ENCODE measurements around the gene IP6K2.

Gene IP6K2

DNA sequence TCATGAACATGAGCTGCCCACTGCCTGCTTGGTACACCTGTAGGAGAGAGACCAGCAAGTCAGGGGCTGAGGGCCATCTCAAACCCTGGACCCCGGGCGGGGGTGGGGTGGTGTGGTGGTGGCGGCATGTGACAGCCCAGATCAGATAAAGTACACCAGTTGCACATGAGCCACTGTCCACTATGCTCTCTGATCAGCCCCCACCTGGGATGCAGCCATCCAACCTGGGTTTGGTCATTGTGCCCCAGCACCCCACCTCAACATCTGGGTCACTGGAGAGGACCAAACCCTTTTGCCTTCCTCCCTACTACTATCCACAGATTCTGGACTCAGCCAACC, 28.3 kb downstream of the IP6K2 start:
- no peak for DNase-seq (ENCODE audit: low read depth in 2 of 2)

DNA sequence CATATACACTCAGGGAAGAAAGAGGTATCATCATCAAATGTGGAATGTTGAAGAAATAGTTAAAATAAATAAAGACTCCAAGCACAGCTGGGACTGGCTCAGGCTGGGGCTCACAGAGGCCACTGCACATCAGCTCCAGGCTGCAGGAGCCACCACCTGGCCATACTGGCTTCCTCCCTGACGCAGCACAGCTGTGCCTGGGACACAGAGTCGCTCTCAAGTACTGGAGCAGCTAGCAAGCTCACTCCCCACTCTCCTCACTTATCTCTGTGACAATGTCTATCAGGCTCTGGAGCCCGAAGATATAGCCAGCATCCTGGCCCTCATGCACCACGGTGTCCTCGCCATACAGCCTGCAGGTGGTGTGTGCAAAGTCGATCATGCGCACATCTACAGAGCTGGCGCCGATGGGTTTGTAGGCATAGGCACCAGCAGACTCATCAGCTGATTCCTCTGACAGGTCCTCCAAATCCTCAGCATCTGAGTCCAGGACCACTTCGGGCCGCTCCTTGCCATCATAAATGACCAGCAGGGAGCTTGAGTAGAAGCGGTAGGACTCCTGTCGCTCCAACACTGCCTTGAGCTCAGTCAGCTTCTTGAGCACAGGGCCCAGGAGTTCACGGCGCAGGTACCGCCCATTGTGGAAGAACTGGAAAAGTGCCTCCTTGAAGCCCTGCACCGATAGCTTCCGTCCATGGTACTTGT, 28.8 kb downstream of the IP6K2 start:
- DNase-seq (ENCODE audit: low read depth in 2 of 2): no peak

DNA sequence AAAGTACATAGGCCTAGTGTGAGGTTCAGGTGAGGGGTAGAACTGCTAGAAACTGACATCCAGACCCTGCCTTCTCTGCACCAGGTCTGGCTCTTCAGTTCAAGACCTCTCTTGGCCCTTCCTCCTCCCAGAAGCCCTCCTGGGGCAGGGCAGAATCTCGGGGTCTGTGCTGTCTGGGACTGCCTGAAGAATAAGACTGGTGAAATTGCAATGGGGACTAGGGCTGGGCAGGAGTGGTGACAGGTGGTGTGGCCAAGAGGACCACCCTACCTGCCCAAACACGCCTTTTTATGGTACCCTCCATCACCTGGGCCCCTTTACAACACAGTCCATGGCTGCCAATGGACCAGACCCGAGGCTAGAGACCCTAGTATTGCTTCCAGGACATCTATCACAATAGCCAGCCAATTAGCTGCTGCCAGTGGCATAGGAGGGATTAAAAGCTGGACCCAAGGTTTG, 29.8 kb downstream of the IP6K2 start:
- DNase-seq (ENCODE audit: low read depth in 2 of 2): no peak

DNA sequence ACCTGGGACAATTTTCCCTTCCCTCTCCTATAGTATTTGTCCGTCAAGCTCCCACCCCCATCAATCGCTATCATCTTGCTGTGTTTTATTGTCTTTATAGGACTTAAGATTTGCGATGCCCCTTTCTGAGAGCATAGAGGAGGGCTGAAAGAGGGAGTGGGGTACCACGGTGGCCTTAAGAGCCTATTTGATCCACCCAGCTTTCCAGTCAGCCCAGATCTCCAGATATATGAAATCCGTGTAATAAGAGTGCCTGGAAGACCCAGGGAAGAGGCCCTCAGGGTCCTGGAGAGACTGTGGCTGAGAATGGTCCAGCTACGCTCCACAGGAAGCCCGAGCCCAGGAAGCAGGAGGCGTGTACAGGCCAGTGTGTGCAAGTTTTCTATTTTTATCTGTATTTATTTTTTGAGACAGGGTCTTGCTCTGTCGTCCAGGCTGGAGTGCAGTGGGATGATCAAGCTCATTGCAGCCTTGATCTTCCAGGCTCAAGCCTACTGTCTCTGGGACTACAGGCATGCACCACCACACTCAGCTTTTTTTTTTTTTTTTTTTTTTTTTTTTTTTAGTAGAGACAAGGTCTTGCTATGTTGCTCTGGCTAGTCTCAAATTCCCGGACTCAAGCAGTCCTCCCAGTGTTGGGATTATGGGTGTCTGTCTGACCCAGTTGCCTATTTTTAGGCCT, 30.3 kb downstream of the IP6K2 start:
- no peak for DNase-seq (ENCODE audit: low read depth in 2 of 2)

DNA sequence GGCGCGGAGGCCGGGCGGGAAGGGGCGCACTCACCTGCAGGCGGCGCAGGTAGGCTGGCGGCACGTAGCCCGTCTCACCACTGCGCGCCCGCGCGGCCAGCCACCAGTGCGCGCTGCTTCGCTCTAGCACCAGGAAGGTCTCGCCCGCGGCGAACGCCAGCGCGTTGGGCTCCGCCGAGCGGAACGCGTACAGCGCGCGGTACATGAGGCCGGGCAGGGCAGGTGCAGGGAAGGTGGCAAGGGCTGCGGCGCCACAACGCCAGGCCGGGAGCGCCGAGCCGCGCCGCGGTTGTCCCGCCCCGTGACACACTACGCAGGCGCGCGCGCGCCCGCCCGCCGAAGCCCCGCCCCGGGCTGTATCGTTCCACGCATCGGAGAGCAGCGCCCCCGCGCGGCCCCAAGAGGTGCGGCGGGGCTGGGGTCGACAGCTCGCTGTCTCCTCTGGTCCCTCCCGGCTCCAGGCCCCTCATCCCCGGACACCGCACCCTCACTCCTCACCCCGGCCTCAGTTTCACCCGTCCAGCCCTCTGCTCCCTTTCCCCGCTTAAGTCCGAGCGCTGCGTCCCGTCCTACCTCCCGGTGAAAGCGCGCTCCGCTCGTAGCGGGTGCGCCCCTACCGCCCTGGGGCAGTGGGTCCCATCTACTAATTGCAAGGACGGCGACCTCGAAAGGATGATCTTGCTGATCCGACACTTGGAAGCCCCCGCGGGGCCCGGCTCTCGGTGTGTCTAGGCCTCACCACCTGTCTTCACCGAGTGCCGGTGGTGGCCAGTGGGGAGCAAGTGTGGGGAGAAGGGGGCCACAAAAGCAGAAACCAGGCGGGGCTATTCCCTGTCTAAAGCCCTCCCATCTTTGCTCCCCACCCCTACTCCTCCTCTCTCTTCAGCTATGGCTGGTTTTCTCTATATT, 31.2 kb downstream of the IP6K2 start, which contains the start of gene NCKIPSD:
Gene NCKIPSD (minus strand): TSS at position 313 of the 909 bp plus-strand sequence. CDS start 108 bp downstream, at position 205.
- DNase-seq (ENCODE audit: low read depth in 2 of 2): peak; percentile 77 to 84

DNA sequence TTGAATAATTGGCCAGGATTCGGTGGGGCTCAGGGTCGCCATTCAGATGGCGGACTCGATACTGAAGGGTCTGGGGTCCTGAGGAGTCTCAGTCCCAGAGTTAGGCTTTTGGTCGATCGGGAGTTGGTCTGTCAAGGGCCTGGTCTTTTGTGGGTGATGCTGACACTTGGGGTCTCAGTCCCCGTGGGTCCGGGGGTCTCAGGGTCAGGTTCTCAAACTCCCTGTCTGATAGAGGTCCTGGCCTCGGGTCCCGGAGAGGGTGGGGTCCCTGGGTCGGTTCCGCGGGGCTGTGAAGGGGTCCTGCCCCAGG, 31.8 kb downstream of the IP6K2 start:
- no peak for DNase-seq (ENCODE audit: low read depth in 2 of 2)

DNA sequence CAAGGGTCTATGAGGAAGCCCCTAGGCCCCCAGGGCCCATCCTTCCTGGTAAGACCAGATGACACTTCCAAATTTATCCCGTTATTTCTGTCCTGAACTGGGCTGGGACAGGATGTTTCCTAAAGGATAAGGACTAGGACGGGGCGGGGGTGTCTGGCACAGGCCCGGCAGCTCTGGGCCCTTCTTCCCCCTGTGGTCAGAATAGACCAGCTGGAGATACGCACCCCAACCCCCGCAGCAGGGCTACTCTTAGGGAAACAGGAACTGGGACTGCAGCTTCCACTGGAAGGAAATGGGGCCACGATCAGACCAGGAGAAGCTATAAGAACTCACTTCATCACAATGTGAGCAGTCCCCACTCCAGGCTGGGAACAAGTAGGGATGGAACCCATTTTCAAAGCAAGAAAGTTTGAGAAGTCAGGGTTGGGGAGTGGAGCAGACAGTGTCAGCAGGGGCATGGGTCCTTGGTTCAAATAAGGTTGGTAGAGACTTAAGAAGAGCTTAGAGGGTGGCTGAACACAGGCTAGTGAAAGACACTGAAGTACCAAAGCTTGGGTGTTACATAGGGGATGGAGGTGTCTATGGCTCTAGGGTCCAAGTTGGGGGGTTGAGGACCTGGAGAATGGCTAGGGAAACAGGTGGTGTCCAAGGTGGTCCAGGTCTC, 32.4 kb downstream of the IP6K2 start:
- no peak for DNase-seq (ENCODE audit: low read depth in 2 of 2)

DNA sequence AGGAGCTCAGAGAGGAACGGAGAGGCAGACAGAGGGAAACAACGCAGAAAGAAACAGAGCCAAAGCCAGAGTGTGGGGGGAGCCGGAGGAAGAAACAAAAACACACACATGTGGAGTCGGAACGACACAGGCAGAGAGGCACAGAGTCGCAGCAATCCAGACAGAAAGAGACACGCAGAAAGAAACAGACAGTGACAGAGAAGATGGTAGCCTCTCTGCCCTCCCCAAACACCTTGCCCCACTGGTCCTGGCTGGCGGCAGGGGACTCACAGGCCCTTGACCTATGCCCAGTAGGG, 33.0 kb downstream of the IP6K2 start:
- DNase-seq (ENCODE audit: low read depth in 2 of 2): no peak

DNA sequence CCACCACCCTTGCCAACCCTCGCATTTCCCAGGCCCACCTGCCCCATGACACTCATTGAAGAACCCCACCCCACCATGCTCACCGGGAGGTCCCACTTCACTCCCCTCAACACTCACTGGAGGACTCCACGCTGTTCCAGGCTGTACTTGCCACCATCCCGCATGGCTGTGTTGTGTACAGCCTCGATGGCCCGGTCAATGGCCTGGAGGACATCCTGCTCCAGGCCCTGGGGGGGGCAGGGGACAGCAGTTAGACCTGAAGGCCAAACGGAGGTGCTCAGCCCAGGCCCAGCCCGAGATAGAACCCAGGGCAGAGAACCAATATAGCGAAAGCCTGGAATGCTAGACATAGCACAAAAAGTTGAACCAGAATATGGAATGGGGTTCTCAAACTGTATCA, 34.2 kb downstream of the IP6K2 start:
- no peak for DNase-seq (ENCODE audit: low read depth in 2 of 2)

DNA sequence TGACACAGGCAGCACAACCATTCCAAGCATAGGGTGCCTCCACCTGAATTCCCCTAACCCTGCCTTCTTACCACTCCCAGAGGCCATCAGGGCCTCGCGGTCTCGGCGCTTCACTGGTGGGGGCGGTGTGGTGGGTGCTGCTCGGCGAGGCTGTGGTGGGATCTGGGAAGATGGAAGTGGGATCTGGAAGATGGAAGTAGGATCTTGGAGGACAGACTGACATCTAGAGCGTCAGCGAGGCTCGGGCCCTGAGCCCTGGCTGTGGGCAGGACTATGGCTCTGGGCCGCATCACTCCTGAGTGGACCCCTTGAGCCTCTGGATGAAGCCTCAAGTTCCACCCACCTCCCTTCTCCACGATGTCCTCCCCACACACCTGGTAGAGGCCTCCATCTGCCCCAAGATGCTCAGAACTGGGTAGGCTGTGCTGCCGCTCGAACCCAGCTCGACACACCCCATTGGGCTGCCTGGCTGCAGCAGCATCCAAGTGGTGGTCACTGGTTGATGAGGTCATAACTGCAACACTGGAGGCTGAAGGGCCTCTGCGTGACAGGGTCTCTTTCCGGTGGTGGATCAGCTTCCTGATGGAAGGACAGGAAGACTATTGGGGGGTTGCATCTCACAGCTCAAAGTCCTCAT, 34.9 kb downstream of the IP6K2 start:
- no peak for DNase-seq (ENCODE audit: low read depth in 2 of 2)

DNA sequence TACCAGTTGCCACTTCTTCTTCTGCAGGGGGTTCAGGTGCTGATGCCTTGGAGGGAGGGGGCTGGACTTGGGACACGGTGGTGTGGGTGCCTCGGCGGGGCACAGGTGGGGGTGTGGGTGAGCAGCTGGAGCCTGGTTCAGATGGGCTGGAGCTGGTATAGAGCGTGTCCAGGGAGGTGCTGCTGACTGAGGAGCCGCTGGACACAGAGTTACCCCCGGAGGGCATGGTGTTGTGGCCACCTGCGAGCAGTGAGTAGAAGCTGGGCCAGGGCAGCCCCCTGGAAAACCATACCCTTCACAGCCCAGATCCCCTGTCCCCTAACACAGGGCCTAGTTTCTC, 35.5 kb downstream of the IP6K2 start:
- no peak for DNase-seq (ENCODE audit: low read depth in 2 of 2)

DNA sequence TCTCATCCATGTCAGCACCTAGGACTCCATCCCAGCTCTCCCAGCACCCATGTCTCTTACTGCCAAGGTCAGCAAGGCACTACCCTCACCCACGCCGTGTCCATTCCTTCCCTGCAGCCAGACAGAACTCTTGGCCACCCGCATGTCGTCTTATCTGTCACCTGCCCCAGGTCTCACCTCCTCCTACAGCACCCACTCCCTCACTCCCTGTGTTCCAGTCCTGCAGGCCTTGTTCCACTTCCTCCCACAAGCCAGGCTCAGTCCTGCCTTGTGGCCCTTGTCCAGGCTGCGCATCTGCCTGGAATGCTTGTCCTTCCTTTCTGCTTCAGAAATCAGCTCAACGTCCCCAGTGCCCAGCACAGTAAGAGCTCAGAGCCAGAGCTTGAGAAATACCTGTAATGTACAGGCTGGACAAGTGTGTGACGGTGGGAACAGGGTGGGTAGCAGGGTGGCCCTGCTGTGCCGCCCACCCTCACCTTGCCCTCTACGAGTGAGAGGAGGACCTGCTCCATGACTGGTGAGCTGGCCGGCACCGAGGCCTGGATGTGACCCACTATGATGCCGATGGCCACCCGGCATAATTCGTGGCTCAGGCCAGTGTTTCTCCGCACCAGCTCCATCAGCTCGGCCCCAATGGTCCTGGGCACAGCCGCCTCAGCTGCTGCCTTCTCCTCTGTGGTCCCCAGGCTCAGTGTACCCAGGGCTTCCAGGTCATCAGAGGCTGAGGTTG, 36.0 kb downstream of the IP6K2 start:
- no peak for DNase-seq (ENCODE audit: low read depth in 2 of 2)

DNA sequence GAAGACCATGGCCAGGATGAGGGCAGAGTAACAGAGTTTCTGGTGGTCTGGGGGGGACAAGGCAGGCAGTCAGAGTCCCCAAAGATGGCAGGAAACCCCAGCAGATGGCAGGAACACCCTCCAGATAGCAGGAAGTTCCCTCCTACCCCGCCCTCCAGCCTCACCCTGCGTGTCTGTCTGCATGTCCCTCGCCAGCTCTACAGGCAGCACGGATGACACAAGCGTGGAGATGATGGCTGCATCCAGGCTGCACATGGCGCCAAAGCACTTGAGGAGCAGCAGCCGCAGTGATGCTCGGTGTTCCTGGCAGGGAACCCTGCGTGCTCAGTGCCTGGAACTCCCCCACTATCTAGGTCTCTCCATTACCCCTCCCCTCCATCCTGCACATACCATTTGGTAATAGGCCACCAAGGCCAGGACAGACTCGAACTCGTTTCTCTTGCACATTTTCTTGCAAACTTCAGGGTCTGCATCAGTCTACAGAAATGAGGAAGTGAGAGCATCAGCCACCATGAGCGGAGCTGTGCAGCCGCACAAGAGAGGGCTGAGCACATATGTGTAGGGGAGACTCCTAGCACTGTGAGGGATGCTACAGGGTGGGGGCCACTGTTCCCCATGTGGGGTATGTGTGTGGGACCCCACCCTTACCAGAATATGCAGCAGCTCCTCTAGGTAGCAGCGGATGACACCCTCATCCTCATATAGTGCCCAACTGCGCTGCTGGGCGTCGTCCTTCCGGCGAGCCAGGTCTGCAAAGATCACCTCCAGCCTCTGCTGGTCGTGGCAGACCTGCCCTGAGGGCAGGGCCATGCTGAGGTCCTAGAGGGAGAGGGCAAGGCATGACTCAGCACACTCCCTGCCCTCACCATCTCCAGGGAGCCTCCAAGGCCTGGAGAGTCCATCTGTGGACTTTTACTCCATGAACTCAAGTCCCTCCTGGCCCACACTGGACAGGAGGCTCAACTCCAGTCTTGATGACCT, 37.3 kb downstream of the IP6K2 start:
- no peak for DNase-seq (ENCODE audit: low read depth in 2 of 2)

DNA sequence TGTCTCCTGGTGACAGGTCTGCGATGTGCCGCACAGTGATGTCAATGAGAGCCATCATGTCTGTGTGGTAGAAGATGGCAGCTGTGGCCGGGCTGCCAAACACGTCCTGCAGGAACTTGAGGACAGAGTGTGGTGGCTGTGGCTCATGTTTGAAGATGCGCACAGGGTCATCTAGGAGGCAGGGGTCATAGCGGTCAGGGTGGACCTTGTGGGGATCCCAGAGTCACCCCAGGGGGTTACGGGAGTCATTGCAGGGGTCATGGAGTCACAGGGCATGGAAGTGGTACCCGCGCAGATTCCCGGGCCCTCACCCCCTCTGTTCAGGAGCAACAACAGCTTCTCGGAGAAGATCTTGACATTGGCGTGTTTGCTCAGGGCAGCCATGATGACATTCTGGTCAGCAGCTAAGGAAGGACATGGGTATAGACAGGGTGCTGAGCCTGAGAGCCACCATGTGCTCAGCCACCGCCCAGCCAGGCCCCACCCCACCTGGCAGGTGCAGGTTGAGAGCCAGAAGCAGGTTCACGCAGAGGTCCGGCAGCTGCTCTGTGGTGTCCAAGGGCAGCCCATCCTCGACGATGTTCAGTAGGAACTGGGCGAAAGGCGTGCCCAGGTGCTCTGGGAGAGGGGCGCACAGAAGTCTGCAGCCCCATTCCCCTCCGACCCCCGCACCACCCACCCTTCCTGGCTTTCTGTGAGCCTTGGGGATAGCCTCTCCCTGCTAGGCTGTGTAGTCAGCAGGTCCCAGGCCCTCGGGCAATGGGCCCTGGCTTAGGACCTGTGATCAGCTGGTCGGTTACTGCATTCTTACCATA, 38.2 kb downstream of the IP6K2 start:
- no peak for DNase-seq (ENCODE audit: low read depth in 2 of 2)

DNA sequence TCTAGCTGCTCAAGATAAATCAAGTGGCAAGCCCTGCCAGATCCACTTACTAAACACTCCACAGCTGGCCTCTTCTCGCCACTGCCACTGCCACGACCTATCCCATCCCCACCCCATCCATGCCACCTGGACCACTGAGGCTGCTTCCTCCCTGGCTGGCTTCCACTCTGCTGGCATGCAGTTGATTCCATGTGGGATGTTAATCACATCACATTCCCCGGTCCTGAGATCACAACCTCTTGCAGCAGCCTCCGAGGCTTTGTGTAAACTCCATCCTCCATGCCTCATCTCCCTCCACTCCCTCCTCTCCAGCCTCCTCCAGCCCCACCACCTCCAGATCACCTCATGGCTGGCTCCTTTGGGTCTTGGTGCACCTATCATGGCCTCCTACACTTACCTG, 39.0 kb downstream of the IP6K2 start:
- no peak for DNase-seq (ENCODE audit: low read depth in 2 of 2)

DNA sequence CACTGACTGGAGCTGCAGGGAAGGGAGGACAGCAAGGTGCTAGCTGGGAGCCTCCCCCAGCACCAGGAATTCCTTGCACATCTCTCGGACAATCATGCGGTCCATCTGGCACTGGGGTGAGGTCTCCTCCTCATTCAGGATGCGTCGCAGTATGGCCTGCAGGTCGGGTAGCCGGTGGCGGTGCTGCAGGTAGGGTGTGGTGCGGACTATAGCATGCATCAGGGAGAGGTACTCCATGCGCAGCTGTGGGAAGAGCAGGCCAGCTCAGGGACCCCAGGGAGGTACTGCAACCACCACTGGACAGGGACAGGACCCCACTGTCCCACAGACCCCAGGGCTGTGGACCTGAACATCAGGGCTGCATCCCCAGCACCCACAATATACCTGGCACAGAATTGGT, 42.5 kb downstream of the IP6K2 start:
- DNase-seq (ENCODE audit: low read depth in 2 of 2): no peak

DNA sequence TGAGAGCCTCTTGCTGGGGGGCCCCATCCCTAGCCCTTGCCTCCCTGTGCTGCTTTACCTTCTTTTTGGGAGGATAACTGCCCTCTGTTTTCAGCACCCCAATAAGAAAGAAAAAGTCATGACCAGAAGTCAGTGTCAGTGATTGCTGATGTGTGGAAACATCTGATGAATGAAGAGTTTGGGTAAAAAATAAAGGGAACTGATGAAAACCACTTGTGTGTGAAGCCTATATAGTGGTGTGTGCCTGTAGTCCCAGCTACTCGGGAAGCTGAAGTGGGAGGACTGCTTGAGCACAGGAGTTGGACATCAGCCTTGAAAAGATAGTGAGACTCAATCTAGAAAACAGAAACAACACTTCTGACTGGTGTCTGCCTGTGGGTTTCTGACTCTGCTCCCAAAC, 44.5 kb downstream of the IP6K2 start:
- DNase-seq (ENCODE audit: low read depth in 2 of 2): no peak

DNA sequence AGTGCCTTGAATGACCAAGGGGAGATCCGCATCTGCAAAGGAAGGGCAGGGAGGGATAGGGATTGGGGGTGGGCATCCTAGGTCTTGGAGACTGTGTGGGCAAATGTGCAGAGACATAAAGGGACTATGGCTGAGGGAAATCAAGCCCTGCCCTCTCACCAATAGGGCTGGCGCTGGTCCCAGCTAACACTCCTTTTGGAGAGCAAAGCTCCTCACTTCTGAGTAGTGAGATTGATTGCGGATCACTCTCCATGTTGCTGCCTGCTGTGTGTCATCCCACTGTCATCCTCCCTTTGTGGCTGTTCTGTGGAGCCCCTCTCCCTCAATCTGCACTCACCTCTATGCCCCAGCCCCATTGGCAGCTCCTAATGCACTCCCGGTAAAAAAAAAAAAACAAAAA, 52.1 kb downstream of the IP6K2 start:
- DNase-seq (ENCODE audit: low read depth in 2 of 2): no peak

DNA sequence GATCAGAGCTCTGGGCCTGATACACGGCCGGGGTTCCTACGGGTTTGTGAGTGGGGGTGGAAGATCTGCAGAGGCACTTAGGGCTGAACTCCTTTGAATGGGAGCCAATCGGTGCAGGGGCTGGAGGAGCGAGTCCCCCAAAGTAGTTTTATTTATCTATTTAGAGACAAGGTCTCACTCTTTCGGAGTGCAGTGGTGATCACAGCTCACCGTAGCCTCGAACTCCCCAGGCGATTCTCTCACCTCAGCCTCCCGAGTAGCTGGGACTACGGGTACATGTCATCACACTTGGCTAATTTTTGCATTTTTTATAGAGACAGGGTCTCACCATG, 52.7 kb downstream of the IP6K2 start:
- no peak for DNase-seq (ENCODE audit: low read depth in 2 of 2)

Measured in stimulated activated CD8-positive, alpha-beta memory T cell treated with anti-CD3 and anti-CD28 coated beads, Interleukin-15, amount 100 ng/mL, for 4 hours (primary cell).